ENCODE data around the gene DNAH17. TPM values are rescaled to one million over a fixed set of nuclear protein-coding genes. Genes with fewer than 3 reads are reported as not detected.

Gene DNAH17
- total and polyA plus RNA-seq, 2 of the 13 experiments (the other 11 are each of a cell fraction or from before 2014, with no cell fraction given), result 0.86 to 1.6 TPM

GRCh38 chr17:78583091-78583490, 5.9 kb upstream of the DNAH17 start (continued):
- TF ChIP-seq ZBTB20 (CRISPR knock-in tag; IDR thresholded peaks at IDR 0.05; ENCODE audit: borderline replicate concordance, low read depth) (no peak), USF2 (IDR thresholded peaks at IDR 0.05; ENCODE audit: low read depth, low read length) (peak; percentile 56), USF2 (CRISPR knock-in tag; IDR thresholded peaks at IDR 0.05; ENCODE audit: borderline replicate concordance) (peak; percentile 82; the same call in 1 of the 2 replicates), TBX3 (IDR thresholded peaks at IDR 0.05; ENCODE audit: borderline replicate concordance) (no peak), TIGD3 (CRISPR knock-in tag; IDR thresholded peaks at IDR 0.05; ENCODE audit: borderline replicate concordance) (no peak), THAP11 (CRISPR knock-in tag; IDR thresholded peaks at IDR 0.05) (peak; percentile 97), FLYWCH1 (CRISPR knock-in tag; IDR thresholded peaks at IDR 0.05) (no peak), THAP8 (CRISPR knock-in tag; IDR thresholded peaks at IDR 0.05; ENCODE audit: borderline replicate concordance) (no peak), ZNF143 (CRISPR knock-in tag; IDR thresholded peaks at IDR 0.05) (peak; percentile 89), RBAK (CRISPR knock-in tag; IDR thresholded peaks at IDR 0.05) (no peak), ZKSCAN5 (CRISPR knock-in tag; IDR thresholded peaks at IDR 0.05) (no peak), ZNF580 (CRISPR knock-in tag; IDR thresholded peaks at IDR 0.05; ENCODE audit: borderline replicate concordance, low read depth) (no peak), RXRB (CRISPR knock-in tag; IDR thresholded peaks at IDR 0.05; ENCODE audit: borderline replicate concordance) (no peak), GABPB1 (CRISPR knock-in tag; IDR thresholded peaks at IDR 0.05) (no peak), NFYB (CRISPR knock-in tag; IDR thresholded peaks at IDR 0.05) (peak; percentile 59; the same call in 1 of the 2 replicates), PHF8 (CRISPR knock-in tag; IDR thresholded peaks at IDR 0.05) (no peak), NFYC (CRISPR knock-in tag; IDR thresholded peaks at IDR 0.05) (peak; percentile 64), ZNF790 (CRISPR knock-in tag; IDR thresholded peaks at IDR 0.05; ENCODE audit: borderline replicate concordance) (no peak), ZNF501 (CRISPR knock-in tag; IDR thresholded peaks at IDR 0.05) (no peak), NR2C2 (CRISPR knock-in tag; IDR thresholded peaks at IDR 0.05; ENCODE audit: borderline replicate concordance) (no peak), HCFC1 (IDR thresholded peaks at IDR 0.05; ENCODE audit: low read depth, low read length) (peak; percentile 54; the same call in 1 of the 2 replicates), HES4 (CRISPR knock-in tag; IDR thresholded peaks at IDR 0.05; ENCODE audit: borderline replicate concordance) (no peak), ZFP1 (CRISPR knock-in tag; IDR thresholded peaks at IDR 0.05) (no peak)

All from HepG2 (cell line).